ENCODE data around the gene KIF6. TPM values are rescaled to one million over a fixed set of nuclear protein-coding genes. Genes with fewer than 3 reads are reported as not detected.

Gene KIF6
- total RNA-seq, 2 experiments from 2014 or later: not detected

- POLR2A ChIA-PET: no interaction called here
- ATAC-seq (no peak), DNase-seq (no peak)
- Mint-ChIP-seq H3K4me1 (ENCODE audit: low read depth) (no peaks in the 10 kb centered on the region), H3K4me3 (no peak overlapping the region), H3K36me3 (ENCODE audit: low read depth) (no peaks in the 10 kb centered on the region), H3K27me3 (ENCODE audit: low read depth) (peaks cover 6% of the 10 kb centered on the region), H3K27ac (no peak overlapping the region), H3K9me3 (ENCODE audit: insufficient read depth) (no peaks in the 10 kb centered on the region)
- CTCF ChIA-PET: no interaction called here
Observed at GRCh38 chr6:39550191-39550590, 175.0 kb downstream of the KIF6 start.

DNA sequence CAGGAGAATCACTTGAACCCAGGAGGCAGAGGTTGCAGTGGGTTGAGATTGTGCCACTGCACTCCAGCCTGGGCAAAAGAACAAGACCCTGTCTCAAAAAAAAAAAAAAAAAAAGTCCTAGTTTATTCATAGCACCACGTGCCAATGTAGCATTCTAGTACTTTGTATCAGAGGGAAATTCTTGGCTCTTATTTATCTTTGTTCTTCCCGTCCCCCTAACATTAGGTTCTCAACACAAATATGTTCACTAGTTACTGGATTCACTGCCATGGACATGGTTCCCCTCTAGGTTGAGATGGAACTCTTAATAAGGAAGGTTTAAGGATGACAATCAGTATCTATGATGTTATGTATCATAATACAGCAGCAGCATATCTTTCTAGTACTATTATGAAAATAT is 178.5 kb downstream of the KIF6 start:
- ChIA-PET POLR2A (no interaction called here), CTCF (no interaction called here)
- Mint-ChIP-seq H3K4me1 (ENCODE audit: low read depth) (no peaks in the 10 kb centered on the region), H3K36me3 (ENCODE audit: low read depth) (no peaks in the 10 kb centered on the region), H3K27ac (no peak overlapping the region), H3K27me3 (ENCODE audit: low read depth) (peaks cover 14% of the 10 kb centered on the region), H3K9me3 (ENCODE audit: insufficient read depth) (no peaks in the 10 kb centered on the region), H3K4me3 (no peak overlapping the region)
- DNase-seq (no peak), ATAC-seq (no peak)

GRCh38 chr6:39543950-39544349 is 181.3 kb downstream of the KIF6 start:
- Mint-ChIP-seq H3K4me1 (ENCODE audit: low read depth) (no peaks in the 10 kb centered on the region), H3K36me3 (ENCODE audit: low read depth) (no peaks in the 10 kb centered on the region), H3K9me3 (ENCODE audit: insufficient read depth) (no peaks in the 10 kb centered on the region), H3K4me3 (no peak overlapping the region), H3K27ac (no peak overlapping the region), H3K27me3 (ENCODE audit: low read depth) (peaks cover 12% of the 10 kb centered on the region)
- CTCF ChIA-PET: no interaction called here
- DNase-seq (no peak), ATAC-seq (no peak)
- POLR2A ChIA-PET: no interaction called here

DNA sequence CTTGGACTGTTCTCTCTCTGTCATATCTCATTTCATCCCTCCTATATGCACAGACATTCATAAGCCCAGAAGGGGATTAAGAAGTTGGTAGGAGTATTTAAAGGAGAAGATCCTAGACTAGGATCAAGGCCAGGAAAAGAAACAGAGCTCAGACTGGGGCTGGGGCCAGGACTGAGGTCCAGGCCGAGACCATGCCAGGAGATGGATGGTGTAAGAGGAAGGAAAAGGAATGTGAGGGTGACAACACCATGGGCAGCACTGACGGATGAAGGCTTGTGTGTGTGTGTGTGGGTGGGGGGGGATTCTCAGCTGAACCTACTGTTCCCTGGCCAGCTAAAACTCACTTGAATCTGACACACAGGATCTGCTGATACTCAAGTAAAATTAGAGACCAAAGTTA is 182.1 kb downstream of the KIF6 start:
- Mint-ChIP-seq H3K9me3 (ENCODE audit: insufficient read depth) (no peaks in the 10 kb centered on the region), H3K27ac (no peak overlapping the region), H3K4me3 (no peak overlapping the region), H3K27me3 (ENCODE audit: low read depth) (peaks cover 12% of the 10 kb centered on the region), H3K36me3 (ENCODE audit: low read depth) (no peaks in the 10 kb centered on the region), H3K4me1 (ENCODE audit: low read depth) (no peaks in the 10 kb centered on the region)
- ChIA-PET POLR2A (no interaction called here), CTCF (no interaction called here)
- ATAC-seq: no peak
- DNase-seq: no peak

DNA sequence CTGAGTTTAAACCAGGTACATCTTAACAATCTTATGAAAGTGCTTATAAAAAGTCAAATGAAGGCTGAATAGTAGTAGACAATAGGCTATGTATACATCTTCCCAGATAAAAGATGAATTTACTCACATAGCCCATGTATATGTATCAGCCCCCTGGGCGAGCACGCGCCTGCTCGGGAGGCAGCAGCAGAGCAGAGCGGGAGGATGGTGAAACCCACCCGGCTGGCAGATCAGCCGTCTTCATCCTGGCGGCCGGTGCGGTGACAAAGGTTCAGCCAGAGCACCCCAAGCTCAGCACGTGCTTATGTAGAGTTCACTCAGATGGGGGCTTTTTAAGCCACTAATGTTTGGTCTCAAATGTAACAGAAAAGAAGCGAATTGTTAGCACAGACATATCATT is 184.8 kb downstream of the KIF6 start:
- CTCF ChIA-PET: interaction anchor here (1.7 kb wide), 1 partner anchor 178 kb away, joined by 4 read pairs; no protein-coding TSS in a partner anchor
- no peak for ATAC-seq

DNA sequence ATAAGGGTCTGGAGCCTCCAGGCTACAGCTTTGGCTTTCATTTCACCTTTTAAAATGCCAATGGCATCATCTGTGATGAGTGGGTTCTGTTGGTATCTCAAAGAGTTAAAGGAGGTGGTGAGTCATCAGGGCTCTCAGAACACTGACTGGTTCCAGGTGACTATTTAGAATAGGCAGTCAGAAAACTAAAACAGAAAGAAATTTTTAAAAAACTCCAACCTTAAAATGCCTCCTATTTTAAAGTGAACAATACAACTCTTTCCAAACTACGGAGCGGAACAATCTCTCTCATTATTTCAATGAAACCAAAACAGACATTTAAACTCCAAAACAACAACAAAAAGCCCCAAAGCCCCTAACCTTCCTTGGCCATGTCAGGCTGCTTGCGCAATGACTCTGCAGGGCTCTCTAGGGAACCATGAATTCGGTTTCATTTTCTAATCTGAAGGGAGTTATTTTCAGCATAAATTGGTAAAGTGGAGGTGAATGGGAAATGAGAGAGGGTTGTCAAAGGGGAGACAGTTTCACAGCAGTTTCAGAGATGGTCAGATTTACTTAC is 194.9 kb downstream of the KIF6 start:
- no peak overlapping the region for H3K27ac Mint-ChIP-seq
- ATAC-seq (no peak), DNase-seq (no peak)
- no peaks in the 10 kb centered on the region for H3K36me3 Mint-ChIP-seq (ENCODE audit: low read depth)
- H3K4me3 Mint-ChIP-seq: no peak overlapping the region
- peaks cover 3% of the 10 kb centered on the region for H3K27me3 Mint-ChIP-seq (ENCODE audit: low read depth)
- peaks cover 4% of the 10 kb centered on the region for H3K4me1 Mint-ChIP-seq (ENCODE audit: low read depth)
- CTCF ChIA-PET: no interaction called here
- POLR2A ChIA-PET: no interaction called here
- H3K9me3 Mint-ChIP-seq (ENCODE audit: insufficient read depth): peaks cover 3% of the 10 kb centered on the region

More for the DNA sequence above, 184.8 kb downstream of the KIF6 start:
- H3K9me3 Mint-ChIP-seq (ENCODE audit: insufficient read depth): no peaks in the 10 kb centered on the region
- no peak overlapping the region for H3K4me3 Mint-ChIP-seq
- peaks cover 8% of the 10 kb centered on the region for H3K27me3 Mint-ChIP-seq (ENCODE audit: low read depth)
- H3K27ac Mint-ChIP-seq: no peak overlapping the region
- POLR2A ChIA-PET: no interaction called here
- H3K36me3 Mint-ChIP-seq (ENCODE audit: low read depth): no peaks in the 10 kb centered on the region
- no peak for DNase-seq
- no peaks in the 10 kb centered on the region for H3K4me1 Mint-ChIP-seq (ENCODE audit: low read depth)

DNA sequence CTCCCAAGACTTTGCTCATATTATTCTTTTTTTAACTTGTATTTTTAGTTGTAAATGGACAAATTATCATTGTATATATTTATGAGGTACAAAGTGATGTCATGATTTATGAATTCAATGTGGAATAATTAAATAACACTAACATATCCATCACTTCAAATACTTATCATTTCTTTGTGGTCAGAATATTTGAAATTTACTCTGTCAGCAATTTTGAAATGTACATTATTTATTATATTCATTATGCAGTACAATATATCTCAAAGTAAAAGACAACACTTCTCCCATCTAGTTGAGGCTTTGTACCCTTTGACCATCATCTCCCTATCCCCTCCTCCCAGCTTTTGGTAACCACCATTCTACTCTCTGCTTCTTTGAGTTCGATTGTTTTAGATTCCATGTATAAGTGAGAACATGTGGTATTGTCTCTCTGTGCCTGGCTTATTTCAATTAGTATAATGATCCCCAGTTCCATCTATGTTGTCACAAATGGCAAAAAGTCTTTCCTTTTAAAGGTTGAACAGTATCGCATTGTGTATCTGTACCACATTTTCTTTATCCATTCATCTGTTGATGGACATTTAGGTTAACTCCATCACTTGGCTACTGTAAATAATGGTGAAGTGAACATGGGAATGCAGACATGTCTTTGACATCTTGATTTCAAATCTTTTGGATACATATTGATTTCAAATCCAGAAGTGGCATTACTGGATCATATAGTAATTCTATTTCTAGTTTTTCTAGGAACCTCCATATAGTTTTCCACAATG is 197.2 kb downstream of the KIF6 start:
- no peak for ATAC-seq
- H3K4me3 Mint-ChIP-seq: no peak overlapping the region
- H3K27ac Mint-ChIP-seq: no peak overlapping the region
- peaks cover 4% of the 10 kb centered on the region for H3K4me1 Mint-ChIP-seq (ENCODE audit: low read depth)
- H3K27me3 Mint-ChIP-seq (ENCODE audit: low read depth): peaks cover 3% of the 10 kb centered on the region
- peaks cover 3% of the 10 kb centered on the region for H3K9me3 Mint-ChIP-seq (ENCODE audit: insufficient read depth)
- ChIA-PET CTCF (no interaction called here), POLR2A (no interaction called here)
- no peaks in the 10 kb centered on the region for H3K36me3 Mint-ChIP-seq (ENCODE audit: low read depth)
- no peak for DNase-seq

- Mint-ChIP-seq H3K4me3 (no peak overlapping the region), H3K27ac (no peak overlapping the region), H3K9me3 (ENCODE audit: insufficient read depth) (no peaks in the 10 kb centered on the region), H3K27me3 (ENCODE audit: low read depth) (peaks cover 3% of the 10 kb centered on the region), H3K4me1 (ENCODE audit: low read depth) (no peaks in the 10 kb centered on the region), H3K36me3 (ENCODE audit: low read depth) (no peaks in the 10 kb centered on the region)
- ChIA-PET CTCF (no interaction called here), POLR2A (no interaction called here)
- ATAC-seq (no peak), DNase-seq (no peak)
Observed at GRCh38 chr6:39524007-39524406, 201.2 kb downstream of the KIF6 start.

- Mint-ChIP-seq H3K4me3 (no peak overlapping the region), H3K9me3 (ENCODE audit: insufficient read depth) (no peaks in the 10 kb centered on the region), H3K4me1 (ENCODE audit: low read depth) (no peaks in the 10 kb centered on the region), H3K27me3 (ENCODE audit: low read depth) (peaks cover 8% of the 10 kb centered on the region), H3K27ac (no peak overlapping the region), H3K36me3 (ENCODE audit: low read depth) (no peaks in the 10 kb centered on the region)
- CTCF ChIA-PET: no interaction called here
- no peak for ATAC-seq
- POLR2A ChIA-PET: no interaction called here
- no peak for DNase-seq
Observed at GRCh38 chr6:39521958-39522357, 203.2 kb downstream of the KIF6 start.

DNA sequence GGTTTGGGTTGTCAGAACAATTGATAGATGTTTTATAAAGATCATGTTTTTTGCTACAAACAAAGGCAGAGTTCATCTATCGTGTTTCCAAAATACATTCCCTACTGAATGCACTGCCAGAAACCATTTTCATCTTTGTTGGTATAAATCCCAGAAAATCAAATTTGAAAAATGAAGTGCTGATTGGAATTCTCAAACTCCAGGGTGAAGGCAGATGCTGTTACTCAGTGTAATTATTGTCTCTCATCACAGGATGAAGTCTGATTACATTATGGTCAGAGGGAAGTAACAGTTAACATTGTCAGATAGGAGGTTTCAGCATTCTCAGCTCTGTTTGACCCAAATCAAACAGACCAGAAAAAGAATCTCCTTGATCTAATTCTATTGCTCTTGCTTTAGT is 204.3 kb downstream of the KIF6 start:
- H3K27ac Mint-ChIP-seq: no peak overlapping the region
- H3K27me3 Mint-ChIP-seq (ENCODE audit: low read depth): peaks cover 8% of the 10 kb centered on the region
- no peak for ATAC-seq
- no peak for DNase-seq
- no peaks in the 10 kb centered on the region for H3K36me3 Mint-ChIP-seq (ENCODE audit: low read depth)
- CTCF ChIA-PET: no interaction called here
- POLR2A ChIA-PET: no interaction called here
- H3K9me3 Mint-ChIP-seq (ENCODE audit: insufficient read depth): no peaks in the 10 kb centered on the region
- no peaks in the 10 kb centered on the region for H3K4me1 Mint-ChIP-seq (ENCODE audit: low read depth)
- H3K4me3 Mint-ChIP-seq: no peak overlapping the region

- Mint-ChIP-seq H3K9me3 (ENCODE audit: insufficient read depth) (no peaks in the 10 kb centered on the region), H3K4me1 (ENCODE audit: low read depth) (no peaks in the 10 kb centered on the region), H3K27ac (no peak overlapping the region), H3K27me3 (ENCODE audit: low read depth) (peaks cover 8% of the 10 kb centered on the region), H3K4me3 (no peak overlapping the region), H3K36me3 (ENCODE audit: low read depth) (no peaks in the 10 kb centered on the region)
- no peak for DNase-seq
- ChIA-PET POLR2A (no interaction called here), CTCF (no interaction called here)
- no peak for ATAC-seq
Observed at GRCh38 chr6:39520411-39520810, 204.8 kb downstream of the KIF6 start.

GRCh38 chr6:39518221-39518620 is 207.0 kb downstream of the KIF6 start:
- ATAC-seq (no peak), DNase-seq (no peak)
- no peaks in the 10 kb centered on the region for H3K36me3 Mint-ChIP-seq (ENCODE audit: low read depth)
- no peak overlapping the region for H3K4me3 Mint-ChIP-seq
- H3K4me1 Mint-ChIP-seq (ENCODE audit: low read depth): no peaks in the 10 kb centered on the region
- no peak overlapping the region for H3K27ac Mint-ChIP-seq
- H3K27me3 Mint-ChIP-seq (ENCODE audit: low read depth): peaks cover 8% of the 10 kb centered on the region
- CTCF ChIA-PET: no interaction called here
- POLR2A ChIA-PET: no interaction called here
- H3K9me3 Mint-ChIP-seq (ENCODE audit: insufficient read depth): no peaks in the 10 kb centered on the region

DNA sequence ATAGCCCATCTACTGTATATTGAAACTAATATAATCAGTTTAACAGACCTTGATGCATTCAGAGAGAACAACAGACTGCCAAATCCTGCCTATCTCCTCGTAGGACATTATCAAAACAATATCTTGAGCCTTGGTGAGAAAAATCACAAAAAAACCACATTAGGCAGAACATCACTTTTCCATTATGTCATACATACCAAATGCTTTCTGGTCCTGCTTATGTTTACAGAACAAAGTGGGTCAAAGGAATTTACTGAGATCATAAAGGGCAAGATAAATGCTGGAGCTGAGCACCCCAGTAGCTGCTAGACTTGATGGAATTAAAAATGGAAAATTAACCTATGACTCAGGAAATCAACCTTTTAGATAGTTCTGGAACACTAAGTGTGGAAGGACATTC is 207.5 kb downstream of the KIF6 start:
- no peak for ATAC-seq
- POLR2A ChIA-PET: no interaction called here

More for the DNA sequence above, 207.5 kb downstream of the KIF6 start:
- CTCF ChIA-PET: no interaction called here
- Mint-ChIP-seq H3K9me3 (ENCODE audit: insufficient read depth) (no peaks in the 10 kb centered on the region), H3K27ac (no peak overlapping the region), H3K36me3 (ENCODE audit: low read depth) (no peaks in the 10 kb centered on the region), H3K27me3 (ENCODE audit: low read depth) (peaks cover 8% of the 10 kb centered on the region), H3K4me1 (ENCODE audit: low read depth) (no peaks in the 10 kb centered on the region), H3K4me3 (no peak overlapping the region)
- DNase-seq: no peak

All from activated CD8-positive, alpha-beta T cell treated with anti-CD3 and anti-CD28 coated beads, Interleukin-2, amount 10 ng/mL, durations not matched to agents 7 days and 5 days (primary cell).